GM10847 (cell line): ENCODE data around the gene ACSF2.

Experiments
- POLR2A ChIP-seq: IDR thresholded peaks from 2 replicates; pipeline ENCODE4 v1.6.1; 2011; ENCODE audit not compliant: insufficient read length; ENCODE audit errors: extremely low read depth

The ACSF2 gene

GRCh38 chr17:50426814-50427787 lies 1.1 kb downstream of the ACSF2 start:
- TF ChIP-seq POLR2A: no peak

GRCh38 chr17:50428831-50429424 lies 2.9 kb downstream of the ACSF2 start:
- TF ChIP-seq POLR2A: no peak

GRCh38 chr17:50429793-50430192 lies 3.8 kb downstream of the ACSF2 start:
- no peak for TF ChIP-seq POLR2A

- no peak for TF ChIP-seq POLR2A
Observed at GRCh38 chr17:50430821-50431618, 5.0 kb downstream of the ACSF2 start.

GRCh38 chr17:50432125-50432762 lies 6.2 kb downstream of the ACSF2 start:
- TF ChIP-seq POLR2A: no peak

- TF ChIP-seq POLR2A: no peak
Observed at GRCh38 chr17:50437409-50437808, 11.4 kb downstream of the ACSF2 start.

- no peak for TF ChIP-seq POLR2A
Observed at GRCh38 chr17:50439008-50439407, 13.0 kb downstream of the ACSF2 start.

- no peak for TF ChIP-seq POLR2A
Observed at GRCh38 chr17:50440172-50440837, 14.3 kb downstream of the ACSF2 start.

GRCh38 chr17:50440838-50441829 lies 15.1 kb downstream of the ACSF2 start:
- no peak for TF ChIP-seq POLR2A

GRCh38 chr17:50443505-50443974 lies 17.5 kb downstream of the ACSF2 start:
- TF ChIP-seq POLR2A: no peak

- TF ChIP-seq POLR2A: no peak
Observed at GRCh38 chr17:50444841-50445715, 19.1 kb downstream of the ACSF2 start.

GRCh38 chr17:50445730-50446325 lies 19.8 kb downstream of the ACSF2 start:
- no peak for TF ChIP-seq POLR2A
